Tibial nerve (tissue), 4 donors: ENCODE measurements around the gene RAX2. TPM values are rescaled to one million over a fixed set of nuclear protein-coding genes. Genes with fewer than 3 reads are reported as not detected.

Experiments
- DNase-seq, 2 donors: peaks; one replicate each; pipeline ENCODE4 v3.0.0-alpha.2; 2019; ENCODE audit warnings: low spot score in 2 of 2
- H3K27ac ChIP-seq, 4 donors: fragments of 200-600 bp; sonication (generic) in 3 of 4; one replicate each; pipeline ENCODE4 v1.5.1; 2017 to 2019; ENCODE audit warnings: mild to moderate bottlenecking in 1 of 4
- H3K27me3 ChIP-seq, 2 donors: fragments of 200-600 bp; sonication (generic) in 1 of 2; one replicate each; pipeline versions ENCODE4 v1.5.1 to v1.6.0; 2017 to 2019
- H3K36me3 ChIP-seq, 3 donors: fragments of 200-600 bp; sonication (generic); one replicate each; pipeline ENCODE4 v1.5.1; 2018 to 2019
- H3K4me1 ChIP-seq, 4 donors: fragments of 200-600 bp; sonication (generic) in 3 of 4; one replicate each; pipeline ENCODE4 v1.5.1; 2017 to 2019
- H3K4me3 ChIP-seq, 4 donors: fragments of 200-600 bp; sonication (generic) in 3 of 4; one replicate each; pipeline ENCODE4 v1.5.1; 2017 to 2019; ENCODE audit warnings: mild to moderate bottlenecking in 1 of 4, moderate library complexity in 1 of 4
- H3K9me3 ChIP-seq, 4 donors: fragments of 200-600 bp; sonication (generic) in 3 of 4; one replicate each; pipeline ENCODE4 v1.5.1; 2017 to 2019
- CTCF ChIP-seq, 5 experiments: fragments of 200-600 bp in 3 of 5; fragments of 450-650 bp in 2 of 5; sonication (generic) in 3 of 5; IDR thresholded peaks; one replicate each; pipeline ENCODE4 v1.5.1; 2016 to 2019; ENCODE audit warnings: antibody characterized with exemption in 5 of 5, mild to moderate bottlenecking in 3 of 5, moderate library complexity in 2 of 5
- EP300 ChIP-seq, 2 donors: sonication (generic); formaldehyde crosslinking; IDR thresholded peaks; one replicate each; pipeline ENCODE4 v1.6.1; 2017; ENCODE audit warnings: antibody characterized with exemption in 2 of 2, mild to moderate bottlenecking in 1 of 2
- POLR2A ChIP-seq, 2 donors: fragments of 450-650 bp; IDR thresholded peaks; one replicate each; pipeline ENCODE4 v1.6.1; 2017; ENCODE audit warnings: antibody characterized with exemption in 2 of 2, mild to moderate bottlenecking in 2 of 2, moderate library complexity in 2 of 2
- WGBS, 2 donors: methylation state at CpG; one replicate each; pipeline ENCODE4 v1.1.5; 2018; 5-methylcytosine and 5-hydroxymethylcytosine counted together
- total RNA-seq, 4 donors: library from RNA; depleted of rRNA; stranded (reverse); fragments of >200 nt; gene quantifications; one replicate each; pipeline ENCODE4 v1.1.0, GENCODE V29; 2016

Gene RAX2
- total RNA-seq, result not detected

- no peaks in the 10 kb centered on the region for H3K27me3 ChIP-seq
- no peak within 1 kb of the TSS for H3K4me3 ChIP-seq
- TF ChIP-seq EP300 (IDR thresholded peaks at IDR 0.05) (no peak), POLR2A (IDR thresholded peaks at IDR 0.05) (no peak)
- DNase-seq, result no peak
- H3K27ac ChIP-seq, result no peak within 1 kb of the TSS
- no peaks in the 10 kb centered on the region for H3K4me1 ChIP-seq
- H3K9me3 ChIP-seq, result no peaks in the 10 kb centered on the region
- H3K36me3 ChIP-seq, result peaks cover 0 to 35% (median 3%) of the 10 kb centered on the region in 3 donors
- 40 to 43% methylated on average over 22 to 23 of the region's 23 CpGs for WGBS, 2 donors
Observed at GRCh38 chr19:3771906-3772455, at the start of gene RAX2. RAX2 (minus strand) TSS chr19:3772228; CDS start chr19:3771742, 486 bp downstream.

GRCh38 chr19:3821156-3821555, 49.1 kb upstream of the RAX2 start:
- H3K27me3 ChIP-seq, result peaks cover 0 to 21% of the 10 kb centered on the region in 2 donors
- no peaks in the 10 kb centered on the region for H3K4me1 ChIP-seq
- no peak for DNase-seq
- no peaks in the 10 kb centered on the region for H3K36me3 ChIP-seq
- H3K4me3 ChIP-seq, result no peak overlapping the region
- WGBS, 2 donors, result 89 to 92% methylated on average over 22 to 23 of the region's 23 CpGs
- no peaks in the 10 kb centered on the region for H3K9me3 ChIP-seq
- H3K27ac ChIP-seq, result no peak overlapping the region
- TF ChIP-seq EP300 (IDR thresholded peaks at IDR 0.05), result no peak
- no peak for TF ChIP-seq CTCF (IDR thresholded peaks at IDR 0.05)
- no peak for TF ChIP-seq POLR2A (IDR thresholded peaks at IDR 0.05)

- Histone ChIP-seq H3K4me1 (no peaks in the 10 kb centered on the region), H3K9me3 (no peaks in the 10 kb centered on the region), H3K27ac (no peak overlapping the region), H3K4me3 (no peak overlapping the region), H3K27me3 (peaks cover 0 to 16% of the 10 kb centered on the region in 2 donors), H3K36me3 (no peaks in the 10 kb centered on the region)
- DNase-seq, result no peak
- 82 to 88% methylated on average over 10 to 19 of the region's 19 CpGs for WGBS, 2 donors
- TF ChIP-seq POLR2A (IDR thresholded peaks at IDR 0.05) (no peak), EP300 (IDR thresholded peaks at IDR 0.05) (no peak), CTCF (IDR thresholded peaks at IDR 0.05) (no peak)
Observed at GRCh38 chr19:3819989-3820388, 48.0 kb upstream of the RAX2 start.

- no peak overlapping the region for H3K27ac ChIP-seq
- peaks cover 0 to 16% of the 10 kb centered on the region in 2 donors for H3K27me3 ChIP-seq
- DNase-seq, result no peak
- no peak for TF ChIP-seq EP300 (IDR thresholded peaks at IDR 0.05)
- no peak for TF ChIP-seq CTCF (IDR thresholded peaks at IDR 0.05)
- TF ChIP-seq POLR2A (IDR thresholded peaks at IDR 0.05), result no peak
- H3K4me1 ChIP-seq, result no peaks in the 10 kb centered on the region
- 49 to 83% methylated on average over 11 to 13 of the region's 31 CpGs for WGBS, 2 donors
- no peaks in the 10 kb centered on the region for H3K36me3 ChIP-seq
- H3K9me3 ChIP-seq, result no peaks in the 10 kb centered on the region
- H3K4me3 ChIP-seq, result no peak overlapping the region
Observed at GRCh38 chr19:3818918-3819317, 46.9 kb upstream of the RAX2 start.

- Histone ChIP-seq H3K36me3 (no peaks in the 10 kb centered on the region), H3K9me3 (no peaks in the 10 kb centered on the region), H3K27me3 (peaks cover 0 to 16% of the 10 kb centered on the region in 2 donors), H3K4me1 (peaks cover 0 to under 1% (median 0%) of the 10 kb centered on the region in 4 donors), H3K27ac (no peak overlapping the region), H3K4me3 (no peak overlapping the region)
- DNase-seq, result no peak
- TF ChIP-seq EP300 (IDR thresholded peaks at IDR 0.05) (no peak), POLR2A (IDR thresholded peaks at IDR 0.05) (no peak), CTCF (IDR thresholded peaks at IDR 0.05) (no peak)
- WGBS, 2 donors, result 13 to 29% methylated on average over 10 to 11 of the region's 11 CpGs
Observed at GRCh38 chr19:3818466-3818865, 46.4 kb upstream of the RAX2 start.
